Thymus (tissue), 11 donors: Measurements from ENCODE around the gene TUBB4A. TPM values are rescaled to one million over a fixed set of nuclear protein-coding genes. Genes with fewer than 3 reads are reported as not detected.

ENCODE experiments used
- DNase-seq, 9 donors: peaks; one replicate each; pipeline ENCODE4 v3.0.0-alpha.2; 2013; ENCODE audit warnings: low spot score in 9 of 9, low read depth in 6 of 9, missing footprints in 1 of 9
- H3K27ac ChIP-seq, 2 donors: one replicate each; pipeline ENCODE4 v1.5.1; 2013; ENCODE audit warnings: control low read depth in 1 of 2, low read depth in 1 of 2, low read length in 1 of 2, mild to moderate bottlenecking in 1 of 2, moderate library complexity in 1 of 2
- H3K27me3 ChIP-seq, 2 donors: one replicate each; pipeline ENCODE4 v1.5.1; 2013; ENCODE audit warnings: low read length in 1 of 2; ENCODE audit not compliant: control insufficient read depth in 2 of 2, insufficient read depth in 1 of 2
- H3K36me3 ChIP-seq, 2 donors: one replicate each; pipeline ENCODE4 v1.5.1; 2013; ENCODE audit warnings: low read length in 1 of 2, mild to moderate bottlenecking in 1 of 2, moderate library complexity in 1 of 2; ENCODE audit not compliant: control insufficient read depth in 2 of 2, insufficient read depth in 2 of 2
- H3K4me1 ChIP-seq, 2 donors: one replicate each; pipeline ENCODE4 v1.5.1; 2013; ENCODE audit warnings: low read length in 2 of 2; ENCODE audit not compliant: control insufficient read depth in 2 of 2, insufficient read depth in 2 of 2
- H3K4me3 ChIP-seq, 2 donors: one replicate each; pipeline ENCODE4 v1.5.1; 2013; ENCODE audit warnings: low read length in 2 of 2, control low read depth in 1 of 2, mild to moderate bottlenecking in 1 of 2
- H3K9me3 ChIP-seq, 2 donors: one replicate each; pipeline ENCODE4 v1.5.1; 2013; ENCODE audit warnings: low read length in 1 of 2, mild to moderate bottlenecking in 1 of 2; ENCODE audit not compliant: control insufficient read depth in 2 of 2, insufficient read depth in 1 of 2
- WGBS: extraction: QIAGEN DNeasy Blood & Tissue Kit; methylation state at CpG from one replicate; pipeline ENCODE4 v1.1.7; 2013; 5-methylcytosine and 5-hydroxymethylcytosine counted together
- polyA plus RNA-seq: library from polyadenylated mRNA; stranded (reverse); fragments of 200-250 nt; gene quantifications from one replicate; pipeline ENCODE4 v1.2.3, GENCODE V29; 2013
- total RNA-seq: library from RNA; stranded (reverse); fragments of 120-200 nt; gene quantifications from one replicate; pipeline ENCODE4 v1.2.4, GENCODE V29; 2013
- donor health status: healthy.

TUBB4A gene
- total and polyA plus RNA-seq, 2 donors: 0.24 to 1.1 TPM

GRCh38 chr19:6528544-6529121, 26.5 kb upstream of the TUBB4A start:
- no peaks in the 10 kb centered on the region for H3K36me3 ChIP-seq
- WGBS: 37% methylated on average over 9 of the region's 9 CpGs
- H3K4me1 ChIP-seq: peaks cover 6 to 20% of the 10 kb centered on the region in 2 donors
- peaks cover 22 to 48% of the 10 kb centered on the region in 2 donors for H3K27me3 ChIP-seq
- H3K27ac ChIP-seq: no peak overlapping the region
- H3K9me3 ChIP-seq: no peaks in the 10 kb centered on the region
- H3K4me3 ChIP-seq: no peak overlapping the region
- no peak for DNase-seq

- no peak overlapping the region for H3K27ac ChIP-seq
Measured at GRCh38 chr19:6527893-6528543, 25.9 kb upstream of the TUBB4A start.

GRCh38 chr19:6524311-6524710, 22.2 kb upstream of the TUBB4A start:
- 89% methylated on average over 2 of the region's 2 CpGs for WGBS
- no peak for DNase-seq
- Histone ChIP-seq H3K36me3 (no peaks in the 10 kb centered on the region), H3K27me3 (peaks cover 0 to 8% of the 10 kb centered on the region in 2 donors), H3K27ac (no peak overlapping the region), H3K9me3 (no peaks in the 10 kb centered on the region), H3K4me1 (peaks cover 0 to 5% of the 10 kb centered on the region in 2 donors), H3K4me3 (no peak overlapping the region)

More at GRCh38 chr19:6527893-6528543, 25.9 kb upstream of the TUBB4A start:
- WGBS: 95% methylated on average over 17 of the region's 17 CpGs
- H3K4me1 ChIP-seq: peaks cover 6 to 20% of the 10 kb centered on the region in 2 donors
- no peak for DNase-seq
- H3K36me3 ChIP-seq: no peaks in the 10 kb centered on the region
- no peaks in the 10 kb centered on the region for H3K9me3 ChIP-seq
- H3K4me3 ChIP-seq: no peak overlapping the region
- H3K27me3 ChIP-seq: peaks cover 21 to 45% of the 10 kb centered on the region in 2 donors

- Histone ChIP-seq H3K27ac (no peak overlapping the region), H3K9me3 (no peaks in the 10 kb centered on the region), H3K36me3 (no peaks in the 10 kb centered on the region), H3K4me3 (no peak overlapping the region), H3K27me3 (no peaks in the 10 kb centered on the region), H3K4me1 (peaks cover 4 to 11% of the 10 kb centered on the region in 2 donors)
- WGBS: 88% methylated on average over 6 of the region's 6 CpGs
- no peak for DNase-seq
Measured at GRCh38 chr19:6522712-6523111, 20.6 kb upstream of the TUBB4A start.

GRCh38 chr19:6521718-6522646, 19.9 kb upstream of the TUBB4A start:
- Histone ChIP-seq H3K27ac (no peak overlapping the region), H3K36me3 (no peaks in the 10 kb centered on the region), H3K4me3 (no peak overlapping the region), H3K9me3 (no peaks in the 10 kb centered on the region), H3K4me1 (peaks cover 5 to 15% of the 10 kb centered on the region in 2 donors), H3K27me3 (no peaks in the 10 kb centered on the region)
- 71% methylated on average over 20 of the region's 20 CpGs for WGBS
- DNase-seq: no peak

- H3K9me3 ChIP-seq: peaks cover 0 to 5% of the 10 kb centered on the region in 2 donors
- H3K36me3 ChIP-seq: no peaks in the 10 kb centered on the region
- no peak overlapping the region for H3K27ac ChIP-seq
- H3K27me3 ChIP-seq: no peaks in the 10 kb centered on the region
- WGBS: 93% methylated on average over 2 of the region's 2 CpGs
- no peak overlapping the region for H3K4me3 ChIP-seq
- peaks cover 5 to 26% of the 10 kb centered on the region in 2 donors for H3K4me1 ChIP-seq
- DNase-seq: no peak
Measured at GRCh38 chr19:6519289-6519688, 17.2 kb upstream of the TUBB4A start.

- Histone ChIP-seq H3K9me3 (peaks cover 0 to 5% of the 10 kb centered on the region in 2 donors), H3K4me3 (no peak overlapping the region), H3K27me3 (no peaks in the 10 kb centered on the region), H3K4me1 (peaks cover 5 to 26% of the 10 kb centered on the region in 2 donors), H3K36me3 (no peaks in the 10 kb centered on the region), H3K27ac (no peak overlapping the region)
- WGBS: 31% methylated on average over 14 of the region's 14 CpGs
- peak in 1 of 9 donors; percentile 38 for DNase-seq
Measured at GRCh38 chr19:6518145-6518911, 16.2 kb upstream of the TUBB4A start.

GRCh38 chr19:6516659-6517291, 14.7 kb upstream of the TUBB4A start:
- no peaks in the 10 kb centered on the region for H3K36me3 ChIP-seq
- under 1% methylated on average over 38 of the region's 38 CpGs for WGBS
- no peaks in the 10 kb centered on the region for H3K27me3 ChIP-seq
- peaks cover 0 to 5% of the 10 kb centered on the region in 2 donors for H3K9me3 ChIP-seq
- peak overlapping the region in 1 of 2 donors; percentile 43 for H3K27ac ChIP-seq
- H3K4me1 ChIP-seq: peaks cover 5 to 20% of the 10 kb centered on the region in 2 donors
- DNase-seq: peak; percentile 61 to 91 (median 81)
- peak overlapping the region; percentile 68 to 75 for H3K4me3 ChIP-seq
